Left lobe of liver (tissue), 2 donors: Measurements from ENCODE around the gene GIMAP2. TPM values are rescaled to one million over a fixed set of nuclear protein-coding genes. Genes with fewer than 3 reads are reported as not detected.
"Not testable (repeated sequence)": the region's sequence is repeated elsewhere in the genome, so short reads cannot be mapped to it uniquely, and the experiment has no call there.

Experiments
- ATAC-seq: fragments of 200-7000 bp; cut with Tn5 transposase; one replicate; pipeline ENCODE4 v1.9.1; 2020; ENCODE audit warnings: mild to moderate bottlenecking, moderate library complexity
- DNase-seq: peaks from one replicate; pipeline ENCODE4 v3.0.0-alpha.2; 2020; ENCODE audit warnings: low spot score
- total RNA-seq: library from RNA; stranded (reverse); gene quantifications from one replicate; pipeline ENCODE4 v1.2.1, GENCODE V29; 2021
- donor health status: DM: no; HTN: no; CAD: no; lungs with moderate emphysema.
- donor health status: DM: no; HTN: yes; CAD: no.

GIMAP2 gene
- total RNA-seq: 5.3 TPM

GRCh38 chr7:150685219-150686029 is at the start of gene GIMAP2:
Gene GIMAP2 (plus strand): TSS chr7:150685706. CDS start chr7:150687060, 1,354 bp downstream.
- DNase-seq (no peak), ATAC-seq (peak; percentile 93)

GRCh38 chr7:150641854-150642253 is 43.7 kb upstream of the GIMAP2 start:
- DNase-seq (no peak), ATAC-seq (no peak)

- DNase-seq (no peak), ATAC-seq (no peak)
Measured at GRCh38 chr7:150642926-150643325, 42.6 kb upstream of the GIMAP2 start.

GRCh38 chr7:150645259-150646020 is 40.1 kb upstream of the GIMAP2 start:
- ATAC-seq (no peak), DNase-seq (no peak)

- DNase-seq (no peak), ATAC-seq (no peak)
Measured at GRCh38 chr7:150648353-150649079, 37.0 kb upstream of the GIMAP2 start.

GRCh38 chr7:150649080-150649385 is 36.5 kb upstream of the GIMAP2 start:
- no peak for DNase-seq
- no peak for ATAC-seq

GRCh38 chr7:150654692-150655091 is 30.8 kb upstream of the GIMAP2 start:
- ATAC-seq: no peak

GRCh38 chr7:150656047-150656446 is 29.5 kb upstream of the GIMAP2 start:
- DNase-seq (no peak), ATAC-seq (no peak)

More at GRCh38 chr7:150654692-150655091, 30.8 kb upstream of the GIMAP2 start:
- DNase-seq: no peak

GRCh38 chr7:150657526-150657925 is 28.0 kb upstream of the GIMAP2 start:
- DNase-seq: no peak
- no peak for ATAC-seq

- DNase-seq: no peak
- ATAC-seq: no peak
Measured at GRCh38 chr7:150660939-150661613, 24.4 kb upstream of the GIMAP2 start.

- not testable (repeated sequence) for ATAC-seq, DNase-seq
Measured at GRCh38 chr7:150662821-150663220, 22.7 kb upstream of the GIMAP2 start.

GRCh38 chr7:150663802-150664494 is 21.6 kb upstream of the GIMAP2 start:
- ATAC-seq (no peak), DNase-seq (no peak)

- no peak for ATAC-seq
- no peak for DNase-seq
Measured at GRCh38 chr7:150665089-150665748, 20.3 kb upstream of the GIMAP2 start.

GRCh38 chr7:150665896-150666295 is 19.6 kb upstream of the GIMAP2 start:
- ATAC-seq (no peak), DNase-seq (no peak)

GRCh38 chr7:150666412-150666811 is 19.1 kb upstream of the GIMAP2 start:
- no peak for DNase-seq
- no peak for ATAC-seq

- ATAC-seq (no peak), DNase-seq (no peak)
Measured at GRCh38 chr7:150668472-150668911, 17.0 kb upstream of the GIMAP2 start.

GRCh38 chr7:150668977-150669376 is 16.5 kb upstream of the GIMAP2 start:
- DNase-seq (no peak), ATAC-seq (no peak)

GRCh38 chr7:150671798-150672585 is 13.5 kb upstream of the GIMAP2 start:
- not testable (repeated sequence) for DNase-seq

GRCh38 chr7:150675714-150676113 is 9.8 kb upstream of the GIMAP2 start:
- ATAC-seq (no peak), DNase-seq (no peak)

More at GRCh38 chr7:150671798-150672585, 13.5 kb upstream of the GIMAP2 start:
- ATAC-seq: not testable (repeated sequence)
